ENCODE results near the gene ZDHHC14.

DNA sequence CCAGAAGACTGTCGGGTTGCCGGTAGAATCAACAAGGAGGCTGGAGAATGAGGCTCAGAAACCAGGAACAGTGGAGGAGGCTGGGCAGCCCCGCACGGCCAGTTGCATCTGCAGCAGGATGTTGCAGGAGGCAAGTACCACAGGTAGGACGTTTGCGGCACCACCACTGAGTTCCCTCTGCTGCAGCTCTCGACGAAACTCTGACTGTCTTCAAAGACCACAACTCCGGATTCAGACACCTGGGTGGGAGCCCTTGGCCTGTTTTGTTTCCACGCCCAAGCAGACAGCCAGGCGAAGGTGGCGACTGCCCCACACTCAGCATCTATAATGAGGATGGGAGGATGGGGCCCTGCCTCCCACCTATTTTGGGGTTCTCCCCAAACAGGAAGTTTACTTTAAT lies 218.2 kb downstream of the ZDHHC14 start:
- TF ChIP-seq EP300 (IDR thresholded peaks at IDR 0.05) (no peak), POLR2A (IDR thresholded peaks at IDR 0.05) (no peak)
- TF ChIP-seq, protein P1, sequence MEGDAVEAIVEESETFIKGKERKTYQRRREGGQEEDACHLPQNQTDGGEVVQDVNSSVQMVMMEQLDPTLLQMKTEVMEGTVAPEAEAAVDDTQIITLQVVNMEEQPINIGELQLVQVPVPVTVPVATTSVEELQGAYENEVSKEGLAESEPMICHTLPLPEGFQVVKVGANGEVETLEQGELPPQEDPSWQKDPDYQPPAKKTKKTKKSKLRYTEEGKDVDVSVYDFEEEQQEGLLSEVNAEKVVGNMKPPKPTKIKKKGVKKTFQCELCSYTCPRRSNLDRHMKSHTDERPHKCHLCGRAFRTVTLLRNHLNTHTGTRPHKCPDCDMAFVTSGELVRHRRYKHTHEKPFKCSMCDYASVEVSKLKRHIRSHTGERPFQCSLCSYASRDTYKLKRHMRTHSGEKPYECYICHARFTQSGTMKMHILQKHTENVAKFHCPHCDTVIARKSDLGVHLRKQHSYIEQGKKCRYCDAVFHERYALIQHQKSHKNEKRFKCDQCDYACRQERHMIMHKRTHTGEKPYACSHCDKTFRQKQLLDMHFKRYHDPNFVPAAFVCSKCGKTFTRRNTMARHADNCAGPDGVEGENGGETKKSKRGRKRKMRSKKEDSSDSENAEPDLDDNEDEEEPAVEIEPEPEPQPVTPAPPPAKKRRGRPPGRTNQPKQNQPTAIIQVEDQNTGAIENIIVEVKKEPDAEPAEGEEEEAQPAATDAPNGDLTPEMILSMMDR (IDR thresholded peaks at IDR 0.05) = no peak
